Fibroblast of the aortic adventitia (primary cell): Measurements from ENCODE around the gene SPATA13. TPM values are rescaled to one million over a fixed set of nuclear protein-coding genes. Genes with fewer than 3 reads are reported as not detected.

Experiments used
- DNase-seq: peaks from one replicate; pipeline ENCODE4 v3.0.0-alpha.2; 2010; ENCODE audit warnings: low read depth
- H3K4me3 ChIP-seq: 2 replicates; pipeline ENCODE4 v1.5.1; 2011; ENCODE audit warnings: low read depth, mild to moderate bottlenecking, control low read depth, low read length, moderate library complexity
- CTCF ChIP-seq: IDR thresholded peaks from 2 replicates; pipeline ENCODE4 v1.5.1; 2011; ENCODE audit warnings: mild to moderate bottlenecking, low read length, control low read depth, inconsistent platforms; ENCODE audit not compliant: insufficient read depth
- total RNA-seq: library from RNA; depleted of rRNA; stranded (reverse); fragments of >200 nt; gene quantifications from 2 replicates; pipeline ENCODE4 v1.2.3, GENCODE V29; 2012; ENCODE audit warnings: low replicate concordance

Gene SPATA13
- total RNA-seq, 1 donor: 12.2 TPM

- no peak for TF ChIP-seq CTCF
- no peak for DNase-seq
- H3K4me3 ChIP-seq: no peak overlapping the region
Observed at GRCh38 chr13:24290280-24290932, 129.9 kb downstream of the SPATA13 start.

GRCh38 chr13:24292481-24292880, 132.0 kb downstream of the SPATA13 start:
- DNase-seq: no peak
- H3K4me3 ChIP-seq: no peak overlapping the region
- no peak for TF ChIP-seq CTCF

GRCh38 chr13:24293746-24294145, 133.2 kb downstream of the SPATA13 start:
- DNase-seq: no peak
- TF ChIP-seq CTCF: no peak
- no peak overlapping the region for H3K4me3 ChIP-seq

- no peak overlapping the region for H3K4me3 ChIP-seq
- DNase-seq: no peak
Observed at GRCh38 chr13:24299488-24300114, 139.1 kb downstream of the SPATA13 start.

GRCh38 chr13:24301434-24301833, 140.9 kb downstream of the SPATA13 start:
- no peak for TF ChIP-seq CTCF
- no peak overlapping the region for H3K4me3 ChIP-seq
- DNase-seq: no peak

More at GRCh38 chr13:24299488-24300114, 139.1 kb downstream of the SPATA13 start:
- no peak for TF ChIP-seq CTCF

GRCh38 chr13:24301911-24302310, 141.4 kb downstream of the SPATA13 start:
- no peak for TF ChIP-seq CTCF
- no peak for DNase-seq
- H3K4me3 ChIP-seq: no peak overlapping the region

- no peak overlapping the region for H3K4me3 ChIP-seq
- DNase-seq: no peak
- TF ChIP-seq CTCF: no peak
Observed at GRCh38 chr13:24304620-24305019, 144.1 kb downstream of the SPATA13 start.
